Measurements from ENCODE around the gene LRMDA.
A peak's percentile ranks its signal among the peaks of the same experiment; 100 is the strongest.

Gene LRMDA

DNA sequence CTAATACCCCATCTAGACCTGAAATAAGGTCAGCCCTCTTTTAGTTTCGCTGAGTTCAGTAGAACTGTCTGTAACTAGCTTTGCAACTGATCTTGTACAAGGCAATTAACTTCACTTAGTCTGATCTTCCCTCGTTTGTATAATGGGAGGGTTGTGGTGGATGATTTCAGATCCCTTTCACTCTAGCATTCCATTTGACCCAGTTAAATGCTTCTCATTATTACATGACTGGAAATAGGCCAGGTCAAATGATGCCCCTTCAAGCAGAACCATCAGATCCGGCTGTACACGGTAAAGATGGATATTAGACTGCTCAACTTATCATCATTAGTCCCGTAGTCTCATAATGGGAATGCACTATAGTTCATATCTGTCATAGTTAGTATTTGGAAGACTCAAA is 1009.0 kb downstream of the LRMDA start:
- no peak for DNase-seq (ENCODE audit: low read depth)

DNA sequence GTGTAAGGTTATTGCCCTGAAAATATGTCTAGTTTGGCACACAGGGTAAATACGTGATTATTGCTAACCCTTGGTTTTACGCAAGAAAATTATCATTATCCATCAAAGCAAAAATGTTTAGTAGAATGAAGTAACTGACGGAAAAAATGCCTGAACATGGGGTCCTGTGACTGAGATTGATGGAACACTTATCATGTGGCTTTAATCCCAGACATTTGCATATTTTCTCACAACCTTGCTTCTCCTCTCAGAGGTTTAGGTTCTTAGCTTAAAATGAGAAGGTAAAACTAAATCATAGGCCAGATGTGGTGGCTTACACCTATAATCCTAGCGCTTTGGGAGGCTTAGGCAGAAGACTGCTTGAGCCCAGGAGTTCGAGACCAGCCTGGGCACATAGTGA is 1010.7 kb downstream of the LRMDA start:
- DNase-seq (ENCODE audit: low read depth), result no peak

DNA sequence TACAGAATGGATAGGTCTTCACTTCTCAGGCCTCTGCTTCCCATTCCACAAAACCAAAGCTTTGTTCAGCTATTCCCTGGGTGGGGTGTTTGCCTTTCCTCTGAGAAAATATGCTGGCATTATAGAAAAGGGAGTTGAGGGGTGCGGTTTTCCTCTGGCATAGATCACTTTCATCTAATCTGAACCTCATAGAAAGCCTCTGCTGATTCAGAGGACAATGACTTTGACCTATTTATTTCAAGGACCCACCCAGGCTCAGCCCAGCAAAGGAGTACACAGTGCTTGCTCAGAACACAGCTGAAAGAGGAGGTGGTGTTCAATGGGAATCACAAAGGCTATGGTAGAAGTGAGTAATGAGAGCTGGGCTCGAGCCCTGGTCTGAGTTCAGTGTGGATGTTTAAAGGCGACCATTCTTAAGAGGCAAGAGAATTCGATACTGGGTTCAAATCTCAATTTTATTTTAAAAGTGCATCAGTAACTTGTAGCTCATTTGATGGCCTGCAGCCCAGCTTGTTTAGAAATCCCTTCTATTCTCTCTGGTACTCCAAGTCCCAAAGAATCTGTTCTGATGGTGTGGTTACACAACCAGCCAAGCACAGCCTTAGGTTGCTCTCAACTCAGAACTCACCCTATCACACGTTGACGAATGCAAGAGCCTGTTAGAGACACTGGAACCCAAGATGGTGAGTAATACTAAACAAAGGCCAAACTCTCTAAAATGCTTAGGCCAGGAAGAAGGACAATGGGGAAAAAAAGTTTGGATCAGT is 1012.8 kb downstream of the LRMDA start:
- DNase-seq (ENCODE audit: low read depth), result no peak

- no peak for DNase-seq (ENCODE audit: low read depth)
Observed at GRCh38 chr10:76447578-76447977, 1016.2 kb downstream of the LRMDA start.

GRCh38 chr10:76451911-76452310 is 1020.5 kb downstream of the LRMDA start:
- DNase-seq (ENCODE audit: low read depth), result peak; percentile 19

DNA sequence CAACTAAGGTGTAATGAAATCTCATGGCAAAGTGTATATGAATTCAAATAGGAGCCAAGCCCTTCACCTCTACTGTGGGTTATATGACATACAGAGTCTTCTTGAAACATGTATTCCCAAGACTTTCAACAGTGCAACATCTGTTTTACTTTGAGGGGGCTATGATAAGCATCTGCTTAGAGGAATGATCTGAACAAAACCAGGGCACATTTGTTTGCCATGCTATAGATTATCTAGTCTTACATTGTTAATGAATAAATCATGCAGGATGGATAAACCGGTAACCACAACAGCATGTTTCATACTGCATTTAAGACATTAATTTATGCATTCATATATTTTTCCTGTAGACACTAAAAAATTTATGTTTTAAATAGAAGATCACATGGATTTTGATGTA is 1021.9 kb downstream of the LRMDA start:
- DNase-seq (ENCODE audit: low read depth), result peak; percentile 15

DNA sequence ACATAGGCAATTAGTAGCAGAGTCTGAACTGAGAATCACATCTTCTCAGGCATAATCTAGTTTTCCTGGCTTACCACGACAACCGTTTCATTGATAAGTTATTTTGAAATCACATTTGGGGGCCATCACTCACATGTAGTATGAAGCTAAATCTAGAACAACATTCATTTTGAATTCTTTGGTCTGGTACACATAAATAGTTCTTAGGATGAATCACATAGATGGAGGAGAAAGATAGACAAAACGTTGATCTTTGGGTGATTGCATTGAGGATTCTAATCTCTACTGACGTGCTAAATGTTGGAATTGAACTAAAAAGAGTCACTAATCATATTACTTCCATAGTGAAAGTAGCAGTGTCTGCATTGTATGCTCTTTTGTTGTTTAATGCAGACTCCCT is 1022.6 kb downstream of the LRMDA start:
- peak; percentile 69 for DNase-seq (ENCODE audit: low read depth)

GRCh38 chr10:76454506-76455140 is 1023.2 kb downstream of the LRMDA start:
- peak; percentile 47 for DNase-seq (ENCODE audit: low read depth)

DNA sequence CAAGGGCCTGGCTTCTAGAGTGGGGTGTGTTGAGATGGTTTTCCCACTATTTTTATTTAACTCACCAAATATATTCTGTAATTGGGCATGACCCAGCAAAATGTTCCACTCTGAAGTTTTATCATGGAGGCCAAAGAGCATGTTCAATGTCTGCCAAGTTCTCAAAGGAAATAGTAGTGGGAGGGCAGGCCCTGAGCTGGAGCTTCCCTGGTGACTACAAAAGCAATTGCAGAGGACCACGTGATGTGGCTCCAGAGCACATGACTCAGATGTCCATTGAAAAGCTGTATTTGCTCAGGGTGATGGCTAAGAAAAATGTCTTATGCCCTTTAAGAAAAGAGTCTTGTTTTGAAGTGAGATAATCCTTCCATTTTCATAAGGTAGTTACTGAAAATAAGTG is 1024.8 kb downstream of the LRMDA start:
- DNase-seq (ENCODE audit: low read depth), result peak; percentile 20

GRCh38 chr10:76459016-76459730 is 1027.7 kb downstream of the LRMDA start:
- no peak for DNase-seq (ENCODE audit: low read depth)

DNA sequence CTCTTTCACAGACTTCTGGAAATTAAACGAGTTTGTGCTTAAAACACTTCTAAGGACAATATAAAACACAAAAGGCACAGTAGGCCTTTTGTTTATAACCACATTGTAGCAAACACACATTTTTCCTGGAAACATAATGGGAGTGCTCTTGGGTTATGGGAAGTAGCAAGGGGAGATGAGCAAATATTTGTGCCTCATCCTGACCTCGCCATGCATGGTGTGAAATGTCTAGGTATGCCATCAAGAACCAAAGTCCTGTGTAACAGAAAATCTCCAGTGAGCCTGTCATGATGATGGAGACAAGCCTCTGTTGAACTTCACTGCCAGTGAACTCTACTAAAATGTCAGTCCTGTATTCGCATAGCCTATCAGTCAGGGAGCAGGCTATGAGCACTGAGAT is 1029.6 kb downstream of the LRMDA start:
- no peak for DNase-seq (ENCODE audit: low read depth)

DNA sequence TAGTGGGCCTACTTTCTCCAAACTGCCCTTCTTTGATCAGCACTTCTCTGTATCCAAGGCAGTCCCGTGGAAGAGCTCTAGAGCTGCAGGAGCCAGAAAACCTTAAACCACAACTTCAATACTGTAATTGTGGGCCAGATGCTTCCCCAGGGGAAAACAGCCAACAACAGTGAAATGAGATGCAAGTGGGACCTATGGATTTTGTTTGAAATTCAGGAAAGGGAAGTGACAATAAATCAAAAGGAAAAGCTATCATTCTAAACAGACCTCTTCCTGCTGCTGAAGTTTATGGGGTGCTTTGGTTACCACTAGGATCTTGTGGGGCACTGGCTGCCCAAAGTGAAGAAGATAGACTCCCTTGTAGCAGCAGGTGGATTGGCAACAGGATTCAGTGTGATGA is 1031.7 kb downstream of the LRMDA start:
- no peak for DNase-seq (ENCODE audit: low read depth)

GRCh38 chr10:76466836-76467503 is 1035.5 kb downstream of the LRMDA start:
- DNase-seq (ENCODE audit: low read depth), result no peak

GRCh38 chr10:76469675-76470074 is 1038.3 kb downstream of the LRMDA start:
- peak; percentile 21 for DNase-seq (ENCODE audit: low read depth)

DNA sequence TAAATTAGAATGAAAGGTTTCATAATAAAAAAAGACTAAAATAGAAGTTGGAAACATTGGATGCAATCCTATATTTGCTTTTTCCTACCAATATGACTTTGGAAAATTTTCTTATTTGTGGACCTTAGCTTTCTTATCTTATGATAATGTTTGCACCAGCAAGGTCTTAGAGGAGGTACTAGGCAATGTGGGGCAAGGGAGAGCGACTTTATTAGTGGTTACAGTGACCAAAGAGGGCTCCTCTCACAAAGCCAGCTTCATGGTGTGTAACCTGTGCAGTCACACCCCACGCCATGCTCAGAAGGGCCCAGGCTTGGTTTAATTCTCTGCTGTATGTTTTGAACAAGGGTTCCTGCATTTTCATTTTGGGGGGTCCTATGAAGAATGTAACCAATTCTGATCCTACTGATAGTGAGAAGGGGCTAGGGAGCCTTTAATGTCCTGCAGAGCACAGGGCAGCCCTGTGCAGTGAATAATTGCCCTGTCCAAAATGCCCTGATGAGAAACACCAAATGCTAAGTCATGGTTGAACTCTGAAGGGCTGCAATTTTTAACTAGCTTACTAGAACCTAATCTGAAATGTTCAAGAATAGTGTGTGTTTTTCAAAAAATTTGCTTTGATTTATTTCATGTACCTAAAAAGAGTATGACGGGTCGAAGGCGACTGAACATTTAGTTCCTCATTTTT is 1047.8 kb downstream of the LRMDA start:
- no peak for DNase-seq (ENCODE audit: low read depth)

DNA sequence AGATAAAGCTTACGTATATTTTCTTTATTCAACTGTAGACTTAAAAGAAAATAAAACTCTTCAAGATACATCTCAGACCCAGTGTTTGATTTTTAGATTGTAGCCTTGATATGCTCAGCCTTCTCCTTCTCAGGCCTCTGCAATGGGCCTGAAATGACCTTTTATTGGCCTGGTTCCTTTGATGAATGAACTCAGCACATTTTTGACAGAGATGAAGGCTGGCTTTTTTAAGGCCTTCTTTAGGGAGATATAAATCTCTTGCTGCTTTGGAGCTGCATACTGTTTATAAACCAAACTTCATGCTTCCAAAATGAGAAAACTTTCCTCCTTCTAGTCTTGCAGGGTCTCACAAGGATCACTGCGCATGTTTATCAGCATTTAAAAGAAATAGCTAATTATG is 1049.8 kb downstream of the LRMDA start:
- peak; percentile 3 for DNase-seq (ENCODE audit: low read depth)

DNA sequence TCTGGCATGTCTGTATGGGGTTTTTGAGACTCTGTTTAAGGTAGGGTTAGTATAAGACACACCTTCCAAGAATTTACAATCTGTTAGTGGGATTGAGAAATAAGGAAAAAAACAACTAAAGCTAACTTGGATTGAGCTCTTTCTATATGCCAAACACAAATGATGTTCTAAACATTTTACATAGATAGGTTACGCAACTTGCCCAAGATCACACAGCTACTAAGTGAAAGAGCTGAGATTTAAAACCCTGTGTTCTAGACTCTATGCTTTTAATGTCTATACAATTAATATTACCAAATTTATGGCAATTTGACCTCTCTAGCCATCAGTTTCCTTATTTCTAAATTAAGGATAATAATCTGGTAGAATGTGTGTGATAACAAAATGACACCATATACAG is 1056.2 kb downstream of the LRMDA start:
- no peak for DNase-seq (ENCODE audit: low read depth)

DNA sequence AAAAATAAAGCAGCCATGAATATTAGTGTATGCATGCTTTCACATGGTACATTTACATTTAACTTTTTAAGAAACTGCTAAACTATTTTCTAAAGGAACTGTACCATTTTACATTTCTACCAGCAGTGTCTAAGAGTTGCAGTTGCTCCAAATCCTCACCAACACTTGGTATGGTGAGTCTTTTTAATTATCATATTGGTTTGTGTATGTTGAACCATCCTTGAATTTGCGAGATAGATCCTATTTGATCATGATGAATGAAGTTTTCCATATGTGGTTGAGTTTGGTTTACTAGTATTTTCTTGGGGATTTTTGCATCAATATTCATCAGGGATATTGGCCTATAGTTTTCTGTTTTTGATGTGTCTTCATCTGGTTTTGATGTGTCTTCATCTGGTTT is 1057.2 kb downstream of the LRMDA start:
- no peak for DNase-seq (ENCODE audit: low read depth)

- DNase-seq (ENCODE audit: low read depth), result peak; percentile 30
Observed at GRCh38 chr10:76491216-76491615, 1059.8 kb downstream of the LRMDA start.

GRCh38 chr10:76492026-76492425 is 1060.6 kb downstream of the LRMDA start:
- DNase-seq (ENCODE audit: low read depth), result peak; percentile 95

GRCh38 chr10:76492678-76493472 is 1061.5 kb downstream of the LRMDA start:
- DNase-seq (ENCODE audit: low read depth), result no peak
